HK-2 (cell line): ENCODE measurements around the gene PCDHGA7.
"Not testable (repeated sequence)": the region's sequence is repeated elsewhere in the genome, so short reads cannot be mapped to it uniquely, and the experiment has no call there.

ENCODE experiments used
- DNase-seq: peaks from one replicate; pipeline ENCODE4 v3.0.0-alpha.2; 2018; ENCODE audit not compliant: unreplicated experiment

PCDHGA7 gene

GRCh38 chr5:141398608-141399007 lies 16.1 kb downstream of the PCDHGA7 start:
- no peak for DNase-seq

GRCh38 chr5:141399555-141400258 lies 17.2 kb downstream of the PCDHGA7 start:
- DNase-seq, result no peak

- no peak for DNase-seq
Observed at GRCh38 chr5:141402553-141403243, 20.2 kb downstream of the PCDHGA7 start, which contains the start of gene PCDHGA9. TSS of gene PCDHGA9 (plus strand) at chr5:141402778. CDS start at chr5:141402953, 175 bp downstream.

GRCh38 chr5:141403387-141403786 lies 20.8 kb downstream of the PCDHGA7 start:
- DNase-seq, result no peak

- not testable (repeated sequence) for DNase-seq
Observed at GRCh38 chr5:141407790-141408505, 25.4 kb downstream of the PCDHGA7 start, which contains the start of gene PCDHGB6. TSS of gene PCDHGB6 (plus strand) at chr5:141408021. CDS start at chr5:141408203, 182 bp downstream.

GRCh38 chr5:141409598-141410306 lies 27.2 kb downstream of the PCDHGA7 start:
- no peak for DNase-seq

- no peak for DNase-seq
Observed at GRCh38 chr5:141411575-141411974, 29.0 kb downstream of the PCDHGA7 start.

- no peak for DNase-seq
Observed at GRCh38 chr5:141412854-141413539, 30.5 kb downstream of the PCDHGA7 start, which contains the start of gene PCDHGA10. TSS of gene PCDHGA10 (plus strand) at chr5:141412987. CDS start at chr5:141413176, 189 bp downstream.

- DNase-seq, result no peak
Observed at GRCh38 chr5:141413540-141414069, 31.1 kb downstream of the PCDHGA7 start.

GRCh38 chr5:141414548-141415274 lies 32.2 kb downstream of the PCDHGA7 start:
- DNase-seq, result not testable (repeated sequence)

- DNase-seq, result not testable (repeated sequence)
Observed at GRCh38 chr5:141415275-141415618, 32.7 kb downstream of the PCDHGA7 start.

- DNase-seq, result not testable (repeated sequence)
Observed at GRCh38 chr5:141417494-141418172, 35.1 kb downstream of the PCDHGA7 start, which contains the start of gene PCDHGB7. TSS of gene PCDHGB7 (plus strand) at chr5:141417677. CDS start at chr5:141417860, 183 bp downstream.

- DNase-seq, result no peak
Observed at GRCh38 chr5:141419074-141419880, 36.7 kb downstream of the PCDHGA7 start.

- DNase-seq, result no peak
Observed at GRCh38 chr5:141420855-141421488, 38.4 kb downstream of the PCDHGA7 start, which contains the start of gene PCDHGA11. TSS of gene PCDHGA11 (plus strand) at chr5:141421051. CDS start at chr5:141421228, 177 bp downstream.

- no peak for DNase-seq
Observed at GRCh38 chr5:141421489-141421855, 38.9 kb downstream of the PCDHGA7 start.

- no peak for DNase-seq
Observed at GRCh38 chr5:141422742-141423291, 40.3 kb downstream of the PCDHGA7 start.

- DNase-seq, result no peak
Observed at GRCh38 chr5:141427783-141428426, 45.4 kb downstream of the PCDHGA7 start.
